H9 (cell line): ENCODE results near the gene CETN3. TPM values are rescaled to one million over a fixed set of nuclear protein-coding genes. Genes with fewer than 3 reads are reported as not detected.

Experiments
- DNase-seq: peaks from one replicate; pipeline ENCODE4 v3.0.0-alpha.2; 2017
- H2AFZ ChIP-seq: one replicate; pipeline ENCODE4 v1.6.1; 2013; ENCODE audit warnings: mild to moderate bottlenecking, low read length, control low read depth, moderate library complexity
- H2AK5ac ChIP-seq: 2 replicates; pipeline ENCODE4 v1.6.1; 2013; ENCODE audit warnings: low read length, control low read depth, mixed read lengths; ENCODE audit not compliant: insufficient read length
- H2BK120ac ChIP-seq: one replicate; pipeline ENCODE4 v1.6.1; 2013; ENCODE audit warnings: low read depth, mild to moderate bottlenecking, low read length, control low read depth, inconsistent platforms; ENCODE audit not compliant: poor library complexity, severe bottlenecking
- H2BK12ac ChIP-seq: 2 replicates; pipeline ENCODE4 v1.6.1; 2013; ENCODE audit warnings: low read length, control low read depth, mixed read lengths, low read depth; ENCODE audit not compliant: insufficient read length
- H2BK15ac ChIP-seq: 2 replicates; pipeline ENCODE4 v1.6.1; 2013; ENCODE audit warnings: low read depth, low read length, control low read depth
- H2BK20ac ChIP-seq: one replicate; pipeline ENCODE4 v1.6.1; 2013; ENCODE audit warnings: low read depth, mild to moderate bottlenecking, low read length, control low read depth, inconsistent platforms; ENCODE audit not compliant: poor library complexity, severe bottlenecking
- H2BK5ac ChIP-seq: 2 replicates; pipeline ENCODE4 v1.6.1; 2013; ENCODE audit warnings: low read length, control low read depth, mixed read lengths; ENCODE audit not compliant: insufficient read length
- H3K14ac ChIP-seq: 2 replicates; pipeline ENCODE4 v1.6.1; 2013; ENCODE audit warnings: low read length, control low read depth; ENCODE audit not compliant: insufficient read depth
- H3K18ac ChIP-seq: 2 replicates; pipeline ENCODE4 v1.6.1; 2013; ENCODE audit warnings: low read depth, mild to moderate bottlenecking, mixed read lengths, low read length, control low read depth; ENCODE audit not compliant: insufficient read length
- H3K23ac ChIP-seq: 2 replicates; pipeline ENCODE4 v1.6.1; 2013; ENCODE audit warnings: low read length, control low read depth, mixed read lengths, low read depth; ENCODE audit not compliant: insufficient read length
- H3K23me2 ChIP-seq: 2 replicates; pipeline ENCODE4 v1.6.1; 2013; ENCODE audit warnings: low read depth, mild to moderate bottlenecking, mixed read lengths, low read length, control low read depth; ENCODE audit not compliant: insufficient read length, poor library complexity, severe bottlenecking
- H3K27ac ChIP-seq: 2 replicates; pipeline ENCODE4 v1.5.1; 2013; ENCODE audit warnings: low read length, control low read depth, mixed read lengths, low read depth; ENCODE audit not compliant: insufficient read length
- H3K27me3 ChIP-seq: 2 replicates; pipeline ENCODE4 v1.6.1; 2013; ENCODE audit warnings: low read length, control low read depth, inconsistent platforms; ENCODE audit not compliant: insufficient read depth
- H3K4ac ChIP-seq: 2 replicates; pipeline ENCODE4 v1.6.1; 2013; ENCODE audit warnings: low read depth, mild to moderate bottlenecking, control low read depth, inconsistent platforms, low read length, moderate library complexity
- H3K4me1 ChIP-seq: 2 replicates; pipeline ENCODE4 v1.6.1; 2013; ENCODE audit warnings: low read length, control low read depth, inconsistent platforms; ENCODE audit not compliant: insufficient read depth
- H3K4me2 ChIP-seq: 2 replicates; pipeline ENCODE4 v1.6.1; 2013; ENCODE audit warnings: low read length, control low read depth, mixed read lengths; ENCODE audit not compliant: insufficient read length, insufficient read depth
- H3K56ac ChIP-seq: 2 replicates; pipeline ENCODE4 v1.6.1; 2013; ENCODE audit warnings: low read depth, mild to moderate bottlenecking, mixed read lengths, low read length, control low read depth; ENCODE audit not compliant: insufficient read length
- H3K79me1 ChIP-seq: 2 replicates; pipeline ENCODE4 v1.6.1; 2013; ENCODE audit warnings: low read depth, mild to moderate bottlenecking, moderate library complexity, low read length, control low read depth, inconsistent platforms; ENCODE audit not compliant: insufficient read depth, poor library complexity, severe bottlenecking
- H3K79me2 ChIP-seq: 2 replicates; pipeline ENCODE4 v1.6.1; 2013; ENCODE audit warnings: low read length, control low read depth, inconsistent platforms; ENCODE audit not compliant: insufficient read depth
- H3K9ac ChIP-seq: 2 replicates; pipeline ENCODE4 v1.6.1; 2013; ENCODE audit warnings: low read length, control low read depth, mixed read lengths; ENCODE audit not compliant: insufficient read length; ENCODE audit errors: extremely low read depth
- H3K9me3 ChIP-seq: one replicate; pipeline ENCODE4 v1.6.1; 2013; ENCODE audit warnings: low read depth, low read length, inconsistent platforms; ENCODE audit not compliant: control insufficient read depth
- H3T11ph ChIP-seq: one replicate; pipeline ENCODE4 v1.6.1; 2013; ENCODE audit warnings: mild to moderate bottlenecking, low read length, control low read depth, inconsistent platforms
- H4K20me1 ChIP-seq: one replicate; pipeline ENCODE4 v1.6.1; 2013; ENCODE audit not compliant: control insufficient read depth, insufficient read length, insufficient read depth
- H4K5ac ChIP-seq: 2 replicates; pipeline ENCODE4 v1.6.1; 2013; ENCODE audit warnings: low read depth, mild to moderate bottlenecking, mixed read lengths, low read length, control low read depth; ENCODE audit not compliant: insufficient read length
- H4K8ac ChIP-seq: replicated peaks from 2 replicates; pipeline ENCODE4 v1.6.1; 2013; ENCODE audit warnings: low read length, control low read depth, mixed read lengths, low read depth; ENCODE audit not compliant: insufficient read length
- H4K91ac ChIP-seq: 2 replicates; pipeline ENCODE4 v1.6.1; 2013; ENCODE audit warnings: low read depth, mild to moderate bottlenecking, moderate library complexity, mixed read lengths, low read length, control low read depth; ENCODE audit not compliant: insufficient read length
- H3K27ac Mint-ChIP-seq, 3 experiments: 2 replicates in 2 of 3; 3 replicates in 1 of 3; pipeline ENCODE4 v1.8.0; 2020 to 2021; ENCODE audit warnings: mixed read lengths in 3 of 3, mild to moderate bottlenecking in 1 of 3, moderate library complexity in 1 of 3
- H3K27me3 Mint-ChIP-seq: 2 replicates; pipeline ENCODE4 v1.8.0; 2021; ENCODE audit warnings: low read depth, mild to moderate bottlenecking, moderate library complexity, mixed read lengths
- H3K36me3 Mint-ChIP-seq, 3 experiments: 2 replicates in 2 of 3; 3 replicates in 1 of 3; pipeline ENCODE4 v1.8.0; 2020 to 2021; ENCODE audit warnings: low read depth in 3 of 3, mixed read lengths in 3 of 3; ENCODE audit not compliant: insufficient read depth in 1 of 3
- H3K4me1 Mint-ChIP-seq, 2 experiments: 2 replicates each; pipeline ENCODE4 v1.8.0; 2020; ENCODE audit warnings: mixed read lengths in 2 of 2
- H3K4me3 Mint-ChIP-seq, 2 experiments: 2 replicates in 1 of 2; 3 replicates in 1 of 2; pipeline ENCODE4 v1.8.0; 2020 to 2021; ENCODE audit warnings: mild to moderate bottlenecking in 2 of 2, mixed read lengths in 2 of 2, moderate library complexity in 1 of 2
- H3K9me3 Mint-ChIP-seq, 2 experiments: 2 replicates in 1 of 2; 3 replicates in 1 of 2; pipeline ENCODE4 v1.8.0; 2020; ENCODE audit warnings: mild to moderate bottlenecking in 2 of 2, mixed read lengths in 2 of 2, moderate library complexity in 1 of 2
- WGBS: extraction: QIAGEN DNeasy Blood & Tissue Kit; methylation state at CpG from one replicate; pipeline ENCODE4 v1.1.7; 2013; ENCODE audit warnings: missing lambda C conversion rate, low lambda C conversion rate, mixed read lengths; ENCODE audit not compliant: insufficient read length; ENCODE audit errors: extremely low coverage; 5-methylcytosine and 5-hydroxymethylcytosine counted together
- total RNA-seq: library from RNA; stranded (reverse); gene quantifications from 2 replicates; pipeline ENCODE4 v1.2.1, GENCODE V29; 2021
- TF ChIP-seq, protein P1 (sequence below): fragments of 200-600 bp; sonication (generic); conservative IDR thresholded peaks from 3 replicates; pipeline ENCODE4 v1.8.0; 2021; ENCODE audit warnings: antibody characterized with exemption, mild to moderate bottlenecking

CETN3 gene
- total RNA-seq, 1 experiment from 2014 or later = 36.3 TPM

- no peak overlapping the region for H2BK12ac ChIP-seq
- no peak overlapping the region for H3K4me3 Mint-ChIP-seq
- peaks cover 0 to 6% of the 10 kb centered on the region in 2 experiments; a peak in 2 of 5 replicates for H3K9me3 Mint-ChIP-seq
Observed at GRCh38 chr5:90379652-90380051, 29.9 kb downstream of the CETN3 start.

More at GRCh38 chr5:90379652-90380051, 29.9 kb downstream of the CETN3 start:
- Histone ChIP-seq H2BK120ac (no peak overlapping the region), H4K5ac (no peak overlapping the region), H3K14ac (no peak overlapping the region), H3K27ac (no peak overlapping the region), H3K56ac (no peak overlapping the region), H2BK5ac (no peak overlapping the region), H3K4me2 (no peak overlapping the region), H3K4ac (no peak overlapping the region), H2AK5ac (no peak overlapping the region), H4K20me1 (no peaks in the 10 kb centered on the region), H3K9ac (no peak overlapping the region), H2BK15ac (no peak overlapping the region), H3K4me1 (no peaks in the 10 kb centered on the region), H3K23me2 (no peaks in the 10 kb centered on the region), H3K79me2 (no peaks in the 10 kb centered on the region), H3T11ph (no peak overlapping the region), H3K27me3 (no peaks in the 10 kb centered on the region), H3K79me1 (no peaks in the 10 kb centered on the region), H3K23ac (no peak overlapping the region), H4K8ac (no peak overlapping the region), H3K18ac (no peak overlapping the region), H4K91ac (no peak overlapping the region), H2BK20ac (no peak overlapping the region), H3K9me3 (no peaks in the 10 kb centered on the region), H2AFZ (no peak overlapping the region)
- Mint-ChIP-seq H3K27me3 (no peaks in the 10 kb centered on the region), H3K4me1 (no peaks in the 10 kb centered on the region), H3K36me3 (peaks cover 0 to 5% (median 0%) of the 10 kb centered on the region in 3 experiments; a peak in 2 of 7 replicates), H3K27ac (peak overlapping the region in 1 of 3 experiments; percentile 23; a peak in 2 of 7 replicates)
- WGBS = no CpG with 5 or more reads among the region's 2 CpGs
- DNase-seq = no peak
- TF ChIP-seq, protein P1, sequence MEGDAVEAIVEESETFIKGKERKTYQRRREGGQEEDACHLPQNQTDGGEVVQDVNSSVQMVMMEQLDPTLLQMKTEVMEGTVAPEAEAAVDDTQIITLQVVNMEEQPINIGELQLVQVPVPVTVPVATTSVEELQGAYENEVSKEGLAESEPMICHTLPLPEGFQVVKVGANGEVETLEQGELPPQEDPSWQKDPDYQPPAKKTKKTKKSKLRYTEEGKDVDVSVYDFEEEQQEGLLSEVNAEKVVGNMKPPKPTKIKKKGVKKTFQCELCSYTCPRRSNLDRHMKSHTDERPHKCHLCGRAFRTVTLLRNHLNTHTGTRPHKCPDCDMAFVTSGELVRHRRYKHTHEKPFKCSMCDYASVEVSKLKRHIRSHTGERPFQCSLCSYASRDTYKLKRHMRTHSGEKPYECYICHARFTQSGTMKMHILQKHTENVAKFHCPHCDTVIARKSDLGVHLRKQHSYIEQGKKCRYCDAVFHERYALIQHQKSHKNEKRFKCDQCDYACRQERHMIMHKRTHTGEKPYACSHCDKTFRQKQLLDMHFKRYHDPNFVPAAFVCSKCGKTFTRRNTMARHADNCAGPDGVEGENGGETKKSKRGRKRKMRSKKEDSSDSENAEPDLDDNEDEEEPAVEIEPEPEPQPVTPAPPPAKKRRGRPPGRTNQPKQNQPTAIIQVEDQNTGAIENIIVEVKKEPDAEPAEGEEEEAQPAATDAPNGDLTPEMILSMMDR = no peak
